H7 (cell line): ENCODE measurements around the gene SPOPL. TPM values are rescaled to one million over a fixed set of nuclear protein-coding genes. Genes with fewer than 3 reads are reported as not detected.

Experiments used
- DNase-seq: peaks from one replicate; pipeline ENCODE4 v3.0.0; 2012
- H3K27me3 ChIP-seq: 2 replicates; pipeline ENCODE4 v1.6.0; 2011; ENCODE audit warnings: mild to moderate bottlenecking, low read length; ENCODE audit not compliant: control insufficient read depth, insufficient read depth
- H3K36me3 ChIP-seq: replicated peaks from 2 replicates; pipeline ENCODE4 v1.5.1; 2011; ENCODE audit warnings: low read length; ENCODE audit not compliant: control insufficient read depth, insufficient read depth
- H3K4me3 ChIP-seq: 2 replicates; pipeline ENCODE4 v1.5.1; 2011; ENCODE audit warnings: low read depth, mild to moderate bottlenecking, control low read depth, low read length, moderate library complexity; ENCODE audit not compliant: insufficient read depth
- total RNA-seq: library from RNA; depleted of rRNA; stranded (reverse); fragments of >200 nt; shearing (Covaris generic); gene quantifications from 2 replicates; pipeline ENCODE4 v1.2.3, GENCODE V29; 2014

Gene SPOPL
- total RNA-seq, 1 experiment from 2014 or later = 5.1 TPM

DNA sequence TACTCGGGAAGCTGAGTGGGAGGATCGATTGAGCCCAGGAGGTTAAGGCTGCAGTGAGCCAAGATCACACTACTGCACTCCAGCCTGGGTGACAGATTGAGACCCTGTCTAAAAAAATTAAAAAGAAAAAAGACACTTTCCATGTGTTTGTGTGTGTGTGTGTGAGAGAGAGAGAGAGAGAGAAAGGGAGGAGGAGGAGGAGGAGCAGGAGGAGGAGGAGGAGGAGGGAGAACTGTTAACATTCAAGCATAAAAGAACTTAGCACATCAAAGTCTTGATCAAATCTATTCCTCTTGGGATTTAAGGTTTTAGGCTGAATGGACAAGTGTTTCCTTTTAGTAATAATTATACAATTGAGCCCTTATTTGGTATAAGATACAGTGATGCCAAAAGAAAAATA, 75.5 kb downstream of the SPOPL start:
- Histone ChIP-seq H3K36me3 (no peaks in the 10 kb centered on the region; the same call in 1 of the 2 replicates), H3K27me3 (no peaks in the 10 kb centered on the region), H3K4me3 (no peak overlapping the region)
- no peak for DNase-seq

DNA sequence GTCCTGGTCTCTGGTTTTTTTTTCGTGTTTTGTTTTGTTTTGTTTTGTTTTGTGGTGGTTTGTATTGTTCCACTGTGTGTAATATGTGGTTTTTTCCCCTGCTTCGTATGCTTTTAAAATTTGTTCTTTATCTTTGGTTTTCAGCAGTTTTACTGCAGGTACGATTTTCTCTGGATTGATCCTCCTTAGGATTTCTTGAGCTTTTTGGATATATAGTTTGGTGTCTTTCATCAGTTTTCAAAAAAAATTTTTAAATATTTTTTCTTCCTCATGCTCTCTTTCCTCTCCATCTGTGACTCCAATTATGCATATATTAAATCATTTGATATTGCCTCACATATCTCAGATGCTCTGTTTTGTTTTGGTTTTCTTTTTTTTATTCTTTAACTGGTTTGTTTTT, 78.0 kb downstream of the SPOPL start:
- no peaks in the 10 kb centered on the region for H3K36me3 ChIP-seq
- no peak for DNase-seq
- H3K4me3 ChIP-seq = no peak overlapping the region
- no peaks in the 10 kb centered on the region for H3K27me3 ChIP-seq

DNA sequence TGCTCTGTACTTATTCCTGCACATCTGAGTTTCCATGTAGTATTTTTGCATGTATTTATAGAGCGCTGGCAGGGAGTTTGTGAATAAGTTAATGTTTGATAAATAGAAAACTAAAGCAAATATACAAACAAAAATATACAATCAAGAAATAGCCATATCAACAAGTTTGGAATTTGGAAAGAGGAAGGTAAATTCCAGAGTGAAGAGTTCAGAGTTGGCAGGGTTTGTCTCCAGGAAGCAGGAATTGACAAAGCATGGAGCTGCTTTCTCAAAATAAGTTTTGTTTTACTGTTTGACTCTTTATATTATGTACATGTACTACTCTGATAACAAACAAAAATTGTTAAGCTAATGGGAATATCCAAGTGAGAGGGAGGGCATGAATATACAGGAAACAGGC, 80.3 kb downstream of the SPOPL start:
- H3K36me3 ChIP-seq = no peaks in the 10 kb centered on the region
- no peaks in the 10 kb centered on the region for H3K27me3 ChIP-seq
- no peak for DNase-seq
- H3K4me3 ChIP-seq = no peak overlapping the region

DNA sequence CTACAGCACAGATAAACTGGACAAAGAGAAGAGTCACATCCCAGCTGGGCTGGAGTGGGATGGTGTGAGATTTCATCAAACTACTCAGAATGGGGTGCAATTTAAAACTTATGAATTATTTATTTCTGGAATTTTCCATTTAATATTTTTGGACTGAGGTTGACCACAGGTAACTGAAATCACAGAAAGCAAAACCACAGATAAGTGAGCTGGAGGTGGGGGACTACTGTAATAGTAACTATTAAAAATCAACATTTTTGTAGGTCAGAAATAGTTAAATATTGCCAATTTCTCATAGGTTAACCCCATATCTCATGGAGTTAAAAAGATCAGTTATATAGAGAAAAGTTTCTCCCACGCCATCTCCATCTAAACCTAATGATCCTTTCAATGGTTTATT, 88.1 kb downstream of the SPOPL start:
- Histone ChIP-seq H3K4me3 (no peak overlapping the region), H3K27me3 (no peaks in the 10 kb centered on the region), H3K36me3 (no peaks in the 10 kb centered on the region)
- DNase-seq = no peak

DNA sequence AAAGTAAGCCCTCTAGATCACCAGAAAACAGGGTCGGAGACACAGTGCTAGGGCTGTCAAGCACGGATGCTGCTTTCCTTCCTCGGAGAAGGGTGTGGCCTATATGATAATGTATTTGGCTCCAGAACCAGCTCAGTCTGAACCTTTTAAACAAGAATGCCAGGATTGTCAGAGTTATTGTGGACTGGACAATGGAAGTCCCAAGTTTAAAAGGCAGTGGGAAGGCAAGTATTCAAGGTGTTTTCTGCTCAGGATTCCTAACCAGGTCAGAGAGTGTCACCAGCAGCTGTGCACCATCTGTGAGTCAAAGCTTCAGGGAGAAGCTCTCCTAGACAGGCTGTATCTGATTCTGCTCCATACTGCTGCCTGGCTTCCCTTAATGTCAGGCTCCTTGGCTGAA, 94.8 kb downstream of the SPOPL start:
- Histone ChIP-seq H3K27me3 (no peaks in the 10 kb centered on the region), H3K36me3 (no peaks in the 10 kb centered on the region; the same call in 1 of the 2 replicates), H3K4me3 (no peak overlapping the region)
- no peak for DNase-seq

DNA sequence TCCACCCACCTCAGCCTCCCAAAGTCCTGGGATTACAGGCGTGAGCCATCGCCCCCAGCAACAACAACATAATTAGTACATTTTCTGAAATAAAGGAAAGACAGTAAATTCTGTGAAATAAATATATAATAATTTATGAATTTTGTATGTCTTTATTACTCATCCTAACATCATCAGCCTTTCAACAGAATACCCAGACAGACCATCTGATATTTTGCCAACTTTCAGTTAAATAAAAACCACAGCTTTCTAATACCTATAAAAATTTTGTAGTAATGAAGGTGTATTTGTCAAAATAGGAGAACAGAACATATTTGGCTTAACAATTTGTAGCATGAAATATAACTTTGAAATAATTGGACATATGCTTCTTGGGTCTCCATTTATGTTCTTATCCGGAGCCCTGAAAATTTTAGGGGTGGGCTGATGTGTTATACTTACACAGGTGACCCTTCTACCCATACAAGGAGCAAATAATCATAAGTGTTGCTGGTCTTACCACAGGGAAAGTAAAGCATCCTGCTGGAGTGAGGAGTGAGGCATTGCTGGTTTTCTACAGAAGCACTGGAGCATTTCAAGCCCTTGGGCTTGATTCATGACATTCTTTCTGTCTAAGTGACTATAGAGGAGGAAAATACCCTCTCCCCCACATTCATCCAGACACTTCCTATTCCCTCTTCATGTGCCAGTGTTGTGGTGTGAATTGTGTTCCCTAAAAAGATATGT, 99.3 kb downstream of the SPOPL start:
- DNase-seq = no peak
- H3K27me3 ChIP-seq = no peaks in the 10 kb centered on the region
- H3K4me3 ChIP-seq = no peak overlapping the region

DNA sequence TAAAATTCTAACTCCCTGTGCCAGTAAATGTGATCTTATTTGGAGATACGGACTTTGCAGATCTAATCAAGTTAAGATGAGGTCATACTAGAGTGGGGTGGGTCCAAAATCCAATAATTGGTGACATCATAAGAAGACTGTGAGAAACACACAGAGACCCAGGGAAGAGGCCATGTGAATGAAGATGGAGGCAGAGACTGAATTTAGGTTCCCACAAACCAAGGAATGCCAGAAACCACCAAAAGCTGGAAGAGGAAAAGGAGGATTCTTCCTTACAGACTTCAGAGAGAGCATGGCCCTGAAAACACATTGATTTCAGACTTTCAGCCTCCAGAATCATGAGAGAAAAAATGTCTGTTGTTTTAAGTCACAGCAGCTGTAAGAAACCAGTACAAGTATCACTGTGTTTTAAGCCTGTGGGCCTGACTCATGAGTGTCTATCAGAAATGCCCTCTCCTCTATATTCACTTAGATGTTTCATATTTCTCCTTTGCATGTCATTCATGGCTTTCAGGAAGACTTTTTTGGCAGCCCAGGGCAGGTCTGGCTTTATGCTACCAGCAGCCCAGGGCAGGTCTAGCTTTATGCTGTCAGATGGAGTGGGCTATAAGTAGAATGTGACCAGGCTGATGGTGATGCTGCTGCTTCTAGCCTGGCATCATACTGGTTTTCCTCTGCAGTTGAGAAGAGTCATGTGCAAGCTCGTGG, 100.0 kb downstream of the SPOPL start:
- Histone ChIP-seq H3K36me3 (no peaks in the 10 kb centered on the region), H3K27me3 (no peaks in the 10 kb centered on the region), H3K4me3 (no peak overlapping the region)
- DNase-seq = no peak

More for the DNA sequence above, 99.3 kb downstream of the SPOPL start:
- H3K36me3 ChIP-seq = no peaks in the 10 kb centered on the region; the same call in 1 of the 2 replicates

DNA sequence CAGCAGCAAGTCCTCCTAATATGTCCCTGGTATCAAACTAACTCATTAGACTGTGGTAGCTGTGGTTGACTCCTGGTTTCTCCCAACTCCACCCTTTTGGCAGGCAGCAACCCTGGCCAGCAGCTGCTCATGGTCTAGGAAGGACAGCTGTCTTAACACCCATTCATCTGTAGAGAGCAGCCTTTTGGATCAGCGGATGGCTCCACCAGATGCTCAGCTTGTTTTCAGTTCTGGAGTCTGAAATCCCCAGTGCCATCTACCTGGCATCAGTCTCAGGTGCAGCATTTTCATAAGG, 100.5 kb downstream of the SPOPL start:
- Histone ChIP-seq H3K36me3 (no peaks in the 10 kb centered on the region), H3K27me3 (no peaks in the 10 kb centered on the region), H3K4me3 (no peak overlapping the region)
- DNase-seq = no peak

DNA sequence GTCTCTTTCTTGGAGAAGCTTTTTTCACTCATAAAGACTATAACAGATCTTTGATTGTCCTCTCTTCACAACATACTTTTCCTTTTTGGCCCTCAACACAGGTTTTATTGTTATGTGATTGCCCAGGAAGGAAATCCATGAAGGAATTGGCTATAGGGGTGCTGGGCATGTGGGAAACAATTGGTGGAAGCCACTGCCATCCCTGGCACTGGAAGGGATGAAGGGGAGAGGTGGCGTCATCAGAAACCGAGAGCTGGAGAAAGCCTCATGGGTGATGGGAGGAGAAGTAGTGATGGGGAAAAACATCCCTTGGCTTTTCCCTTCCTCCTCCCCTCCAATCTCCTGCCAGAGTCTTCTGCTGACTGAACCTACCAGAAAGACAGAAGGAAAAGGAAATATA, 106.2 kb downstream of the SPOPL start:
- no peak for DNase-seq
- Histone ChIP-seq H3K36me3 (no peaks in the 10 kb centered on the region), H3K27me3 (no peaks in the 10 kb centered on the region), H3K4me3 (no peak overlapping the region)

DNA sequence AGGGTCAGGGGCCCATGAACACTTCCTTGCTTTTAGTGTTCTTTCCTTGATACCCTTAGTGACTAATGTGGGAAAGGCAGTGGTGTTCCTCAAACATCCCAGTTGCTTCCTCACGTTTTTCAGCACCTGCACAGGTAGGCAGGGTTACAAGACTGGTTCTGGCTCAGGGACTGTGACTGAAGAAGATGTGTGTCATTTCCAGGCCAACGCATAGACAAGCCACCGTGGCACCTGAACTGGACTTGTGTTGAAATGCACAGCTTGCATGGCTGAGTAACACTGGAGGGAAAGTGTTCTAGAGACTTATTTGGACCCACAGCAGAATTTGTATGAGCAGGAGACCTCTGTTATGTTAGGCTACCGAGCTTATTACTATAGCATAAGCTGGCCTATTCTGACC, 107.9 kb downstream of the SPOPL start:
- H3K36me3 ChIP-seq = no peaks in the 10 kb centered on the region
- H3K27me3 ChIP-seq = no peaks in the 10 kb centered on the region
- H3K4me3 ChIP-seq = no peak overlapping the region
- no peak for DNase-seq

DNA sequence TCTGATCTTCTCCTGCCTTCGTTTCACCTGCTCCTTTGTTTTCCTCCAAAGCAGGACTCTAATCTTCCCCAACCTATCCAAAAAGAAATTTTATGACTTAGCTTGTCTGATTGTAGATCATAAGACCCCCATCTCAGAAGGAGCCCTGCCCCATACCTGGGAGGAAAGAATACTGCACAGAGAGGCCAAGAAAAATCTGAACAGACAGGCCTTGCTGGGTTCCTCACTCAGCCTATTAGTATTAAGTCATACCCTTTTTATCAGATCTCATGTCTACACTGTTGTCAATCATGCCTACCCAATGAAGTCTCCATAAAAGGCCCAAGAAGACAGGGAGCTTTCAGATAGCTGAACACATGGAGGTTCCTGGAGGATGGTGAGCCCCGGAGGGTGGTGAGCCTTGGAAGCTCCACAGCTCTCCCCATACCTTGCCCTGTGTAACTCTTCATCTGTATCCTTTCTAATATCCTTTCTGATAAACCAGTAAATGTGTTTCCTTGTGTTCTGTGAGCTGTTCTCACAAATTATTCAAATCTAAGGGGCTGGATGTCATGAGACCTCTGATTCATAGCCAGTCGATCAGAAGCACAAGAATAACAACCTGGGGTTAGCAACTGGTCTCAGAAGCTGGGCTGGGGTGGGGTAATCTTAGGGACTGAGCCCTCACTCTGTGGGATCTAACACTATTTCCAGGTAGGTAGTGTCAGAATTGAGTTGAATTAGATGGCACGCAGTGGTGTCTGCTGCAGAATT, 108.8 kb downstream of the SPOPL start:
- no peak overlapping the region for H3K4me3 ChIP-seq
- H3K36me3 ChIP-seq = no peaks in the 10 kb centered on the region
- H3K27me3 ChIP-seq = no peaks in the 10 kb centered on the region
- no peak for DNase-seq

DNA sequence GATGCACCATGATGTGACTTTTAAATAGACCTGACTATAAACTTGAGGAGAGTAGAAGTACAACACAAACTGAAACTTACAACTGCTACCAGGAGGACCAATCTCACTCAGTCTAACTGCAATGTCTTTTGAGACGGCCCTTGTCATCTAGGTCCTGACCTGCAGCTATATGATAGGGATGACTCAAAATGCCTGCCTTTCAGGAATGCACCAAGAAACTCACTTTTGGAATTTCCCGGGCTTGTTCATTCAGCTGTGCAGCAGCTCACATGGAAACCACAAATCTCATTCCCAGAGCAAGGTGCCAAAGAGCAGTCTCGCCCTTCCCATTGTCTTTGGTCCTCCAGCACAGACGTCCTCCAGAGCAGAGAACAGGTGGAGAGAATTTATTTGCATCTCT, 113.7 kb downstream of the SPOPL start:
- no peaks in the 10 kb centered on the region for H3K36me3 ChIP-seq
- no peak overlapping the region for H3K4me3 ChIP-seq
- DNase-seq = no peak
- no peaks in the 10 kb centered on the region for H3K27me3 ChIP-seq

DNA sequence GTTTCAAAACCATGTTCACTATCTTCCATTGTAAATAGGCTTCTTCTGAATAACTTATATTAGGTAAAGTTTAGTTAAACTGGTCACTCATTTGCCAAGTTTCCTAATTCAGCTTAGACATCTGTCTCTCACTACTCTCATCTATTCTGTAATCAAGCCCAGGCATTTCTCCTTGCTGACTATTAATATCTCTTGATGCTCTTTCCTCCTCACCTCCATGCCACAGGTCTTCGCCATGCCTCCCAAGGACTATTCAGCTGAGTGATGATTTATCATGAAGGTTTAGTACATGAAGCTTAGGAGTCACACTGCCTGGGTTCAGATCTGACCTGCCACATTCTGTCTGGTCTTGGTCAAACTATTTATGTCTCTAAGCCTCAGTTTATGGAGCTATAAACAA, 115.5 kb downstream of the SPOPL start:
- H3K27me3 ChIP-seq = no peaks in the 10 kb centered on the region
- no peaks in the 10 kb centered on the region for H3K36me3 ChIP-seq
- no peak overlapping the region for H3K4me3 ChIP-seq
- DNase-seq = no peak

DNA sequence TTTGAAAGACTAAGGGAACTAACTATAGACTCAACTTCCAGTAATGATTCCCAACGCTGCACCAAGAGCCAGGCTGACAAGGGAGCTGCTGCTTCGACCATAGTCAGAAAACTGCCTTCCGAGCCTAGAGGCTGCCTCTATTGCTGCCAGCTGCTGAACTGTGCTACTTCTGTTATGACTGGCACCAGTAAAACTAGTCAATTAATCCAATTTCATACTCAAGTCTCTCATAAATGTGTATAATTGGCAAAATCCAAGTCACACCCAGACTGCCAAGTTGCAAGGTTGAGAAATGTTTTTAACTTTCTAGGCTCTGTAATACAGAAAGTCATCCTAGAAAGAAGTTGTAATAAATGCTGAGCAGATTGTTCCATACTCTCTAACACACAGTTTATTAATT, 117.4 kb downstream of the SPOPL start:
- H3K4me3 ChIP-seq = no peak overlapping the region
- no peaks in the 10 kb centered on the region for H3K27me3 ChIP-seq
- no peak for DNase-seq
- H3K36me3 ChIP-seq = no peaks in the 10 kb centered on the region

DNA sequence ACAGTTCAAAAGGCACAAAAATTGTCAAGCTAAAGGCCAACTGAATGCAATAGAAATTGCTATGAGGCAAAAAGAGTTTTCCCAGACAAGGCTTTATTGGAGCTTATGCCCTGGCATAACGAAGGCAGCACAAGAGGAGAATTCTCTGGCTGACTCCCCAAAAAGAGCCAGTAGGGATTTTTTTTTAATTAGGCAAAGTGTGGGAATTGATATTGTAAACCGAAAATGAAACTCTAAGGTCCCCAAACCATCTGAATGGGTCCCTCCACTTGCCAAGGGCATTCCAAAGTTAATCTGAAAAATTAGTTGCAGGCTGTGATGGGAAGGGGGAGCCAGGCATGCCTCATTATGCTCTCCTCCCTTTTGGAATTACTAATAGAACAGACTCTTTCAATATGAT, 118.9 kb downstream of the SPOPL start:
- H3K4me3 ChIP-seq = no peak overlapping the region
- H3K36me3 ChIP-seq = no peaks in the 10 kb centered on the region
- DNase-seq = no peak
- H3K27me3 ChIP-seq = no peaks in the 10 kb centered on the region
